T47D (cell line): Measurements from ENCODE around the gene TMEM151A.
"Not testable (repeated sequence)": the region's sequence is repeated elsewhere in the genome, so short reads cannot be mapped to it uniquely, and the experiment has no call there.

Experiments used
- DNase-seq, 2 experiments: peaks; one replicate each; pipeline versions ENCODE4 v3.0.0 to v3.0.0-alpha.2; 2011 to 2012; ENCODE audit warnings: low read depth in 1 of 2, low spot score in 1 of 2
- JUND ChIP-seq: IDR thresholded peaks from 2 replicates; pipeline ENCODE4 v1.6.1; 2012; ENCODE audit warnings: low read depth
- in situ Hi-C: cut with HindIII; loops from 2 replicates; pipeline ENCODE4 v1.10.0; 2016; ENCODE audit warnings: low sequenced_read_pairs, low pct_unique_long_range_greater_than_20kb

Gene TMEM151A

GRCh38 chr11:66271816-66272215 lies 19.9 kb upstream of the TMEM151A start:
- no peak for TF ChIP-seq JUND
- no peak for DNase-seq
- in situ Hi-C loops, result no loop called here

GRCh38 chr11:66272596-66272995 lies 19.1 kb upstream of the TMEM151A start:
- no peak for DNase-seq
- in situ Hi-C loops, result no loop called here
- TF ChIP-seq JUND, result no peak

- in situ Hi-C loops, result no loop called here
- no peak for TF ChIP-seq JUND
- peak in 1 of 2 experiments; percentile 31 for DNase-seq
These were observed 17.5 kb upstream of the TMEM151A start for GRCh38 chr11:66274219-66274618.

- TF ChIP-seq JUND, result no peak
- in situ Hi-C loops, result no loop called here
- DNase-seq, result no peak
These were observed 16.3 kb upstream of the TMEM151A start for GRCh38 chr11:66275396-66275795.

GRCh38 chr11:66275984-66276612 lies 15.6 kb upstream of the TMEM151A start:
- in situ Hi-C loops, result no loop called here
- no peak for DNase-seq
- TF ChIP-seq JUND, result no peak

- DNase-seq, in situ Hi-C loops: not testable (repeated sequence)
These were observed 15.1 kb upstream of the TMEM151A start for GRCh38 chr11:66276619-66277018.

- DNase-seq, in situ Hi-C loops: not testable (repeated sequence)
These were observed 14.6 kb upstream of the TMEM151A start for GRCh38 chr11:66277064-66277463.

- in situ Hi-C loops, result no loop called here
- TF ChIP-seq JUND, result no peak
- DNase-seq, result peak; percentile 49 to 77
These were observed 14.0 kb upstream of the TMEM151A start, which contains the start of gene CNIH2 for GRCh38 chr11:66277471-66278362. TSS of gene CNIH2 (plus strand) at chr11:66278175. CDS start at chr11:66278457, 282 bp downstream.

GRCh38 chr11:66278363-66279091 lies 13.2 kb upstream of the TMEM151A start:
- peak in 1 of 2 experiments; percentile 41 for DNase-seq
- in situ Hi-C loops, result no loop called here
- TF ChIP-seq JUND, result no peak

- no peak for DNase-seq
- in situ Hi-C loops, result no loop called here
- no peak for TF ChIP-seq JUND
These were observed 12.5 kb upstream of the TMEM151A start for GRCh38 chr11:66279092-66279734.

GRCh38 chr11:66280428-66280827 lies 11.3 kb upstream of the TMEM151A start:
- no peak for TF ChIP-seq JUND
- in situ Hi-C loops, result no loop called here
- no peak for DNase-seq

- in situ Hi-C loops, result no loop called here
- DNase-seq, result no peak
- TF ChIP-seq JUND, result no peak
These were observed 10.7 kb upstream of the TMEM151A start for GRCh38 chr11:66281001-66281400.
